Liver (tissue), 9 donors: ENCODE results near the gene TRAK1. TPM values are rescaled to one million over a fixed set of nuclear protein-coding genes. Genes with fewer than 3 reads are reported as not detected.

ENCODE experiments used
- DNase-seq: peaks from one replicate; pipeline ENCODE4 v3.0.0-alpha.2; 2017; ENCODE audit warnings: low spot score
- H3K27ac ChIP-seq, 2 donors: one replicate each; pipeline ENCODE4 v1.7.0; 2013; ENCODE audit warnings: inconsistent platforms in 2 of 2, low read length in 2 of 2, control low read depth in 1 of 2, low read depth in 1 of 2, mild to moderate bottlenecking in 1 of 2
- H3K27me3 ChIP-seq, 4 donors: one replicate each; pipeline versions ENCODE4 v1.6.1 to v1.7.0; 2013; ENCODE audit warnings: low read length in 3 of 4, inconsistent platforms in 1 of 4, mild to moderate bottlenecking in 1 of 4, moderate library complexity in 1 of 4; ENCODE audit not compliant: control insufficient read depth in 4 of 4, insufficient read depth in 4 of 4
- H3K36me3 ChIP-seq, 4 donors: one replicate each; pipeline versions ENCODE4 v1.6.1 to v1.7.0; 2013; ENCODE audit warnings: low read length in 3 of 4, mild to moderate bottlenecking in 3 of 4, low read depth in 1 of 4, moderate library complexity in 1 of 4; ENCODE audit not compliant: control insufficient read depth in 4 of 4, insufficient read depth in 3 of 4
- H3K4me1 ChIP-seq, 4 donors: one replicate each; pipeline versions ENCODE4 v1.6.1 to v1.7.0; 2013; ENCODE audit warnings: low read length in 3 of 4, mild to moderate bottlenecking in 3 of 4, moderate library complexity in 1 of 4; ENCODE audit not compliant: control insufficient read depth in 4 of 4, insufficient read depth in 4 of 4
- H3K4me3 ChIP-seq, 3 donors: one replicate each; pipeline versions ENCODE4 v1.6.1 to v1.7.0; 2013; ENCODE audit warnings: low read length in 3 of 3, control low read depth in 1 of 3, low read depth in 1 of 3, mild to moderate bottlenecking in 1 of 3
- H3K9ac ChIP-seq, 2 donors: one replicate each; pipeline ENCODE4 v1.7.0; 2013; ENCODE audit warnings: low read length in 2 of 2, mild to moderate bottlenecking in 2 of 2, moderate library complexity in 2 of 2, control low read depth in 1 of 2, low read depth in 1 of 2
- H3K9me3 ChIP-seq, 4 donors: one replicate each; pipeline versions ENCODE4 v1.6.1 to v1.7.0; 2013; ENCODE audit warnings: low read length in 3 of 4; ENCODE audit not compliant: control insufficient read depth in 4 of 4
- ATF3 ChIP-seq: IDR thresholded peaks from 2 replicates; pipeline ENCODE4 v1.6.1; 2016; ENCODE audit warnings: antibody characterized with exemption
- CTCF ChIP-seq: fragments of 150-350 bp; IDR thresholded peaks from 2 replicates; pipeline ENCODE4 v1.5.1; 2017; ENCODE audit warnings: improper control_type of control experiment, low read depth, low read length; ENCODE audit not compliant: missing input control
- EGR1 ChIP-seq, 2 donors: IDR thresholded peaks; 2 replicates each; pipeline ENCODE4 v1.6.1; 2016 to 2018; ENCODE audit warnings: antibody characterized with exemption in 2 of 2, low read depth in 2 of 2
- FOXA2 ChIP-seq: IDR thresholded peaks from 2 replicates; pipeline ENCODE4 v1.6.1; 2016; ENCODE audit warnings: antibody characterized with exemption
- GABPA ChIP-seq, 2 donors: IDR thresholded peaks in 1 of 2; conservative IDR thresholded peaks in 1 of 2; 2 replicates each; pipeline ENCODE4 v1.6.1; 2016; ENCODE audit warnings: antibody characterized with exemption in 2 of 2, mild to moderate bottlenecking in 1 of 2, moderate library complexity in 1 of 2
- HNF4A ChIP-seq, 2 donors: conservative IDR thresholded peaks; 2 replicates each; pipeline ENCODE4 v1.6.1; 2016; ENCODE audit warnings: antibody characterized with exemption in 2 of 2, mild to moderate bottlenecking in 2 of 2
- HNF4G ChIP-seq: IDR thresholded peaks from 2 replicates; pipeline ENCODE4 v1.6.1; 2016; ENCODE audit warnings: antibody characterized with exemption
- JUND ChIP-seq, 2 donors: IDR thresholded peaks; 2 replicates each; pipeline ENCODE4 v1.6.1; 2016; ENCODE audit warnings: antibody characterized with exemption in 2 of 2
- MAX ChIP-seq: IDR thresholded peaks from 2 replicates; pipeline ENCODE4 v1.6.1; 2016; ENCODE audit warnings: antibody characterized with exemption
- NR2F2 ChIP-seq: IDR thresholded peaks from 2 replicates; pipeline ENCODE4 v1.6.1; 2016; ENCODE audit warnings: antibody characterized with exemption
- RAD21 ChIP-seq, 2 donors: IDR thresholded peaks; 2 replicates each; pipeline ENCODE4 v1.6.1; 2016; ENCODE audit warnings: antibody characterized with exemption in 2 of 2, mild to moderate bottlenecking in 2 of 2
- REST ChIP-seq: IDR thresholded peaks from 2 replicates; pipeline ENCODE4 v1.6.1; 2016; ENCODE audit warnings: antibody characterized with exemption, mild to moderate bottlenecking
- RXRA ChIP-seq, 2 donors: IDR thresholded peaks; 2 replicates each; pipeline ENCODE4 v1.6.1; 2017 to 2018; ENCODE audit warnings: antibody characterized with exemption in 2 of 2, mild to moderate bottlenecking in 1 of 2
- SP1 ChIP-seq: IDR thresholded peaks from 2 replicates; pipeline ENCODE4 v1.6.1; 2018; ENCODE audit warnings: antibody characterized with exemption, mild to moderate bottlenecking
- TAF1 ChIP-seq: conservative IDR thresholded peaks from 2 replicates; pipeline ENCODE4 v1.6.1; 2016; ENCODE audit warnings: antibody characterized with exemption, mild to moderate bottlenecking
- YY1 ChIP-seq: IDR thresholded peaks from 2 replicates; pipeline ENCODE4 v1.6.1; 2016; ENCODE audit warnings: antibody characterized with exemption, mild to moderate bottlenecking
- WGBS: extraction: QIAGEN DNeasy Blood & Tissue Kit; methylation state at CpG from one replicate; pipeline ENCODE4 v1.1.7; 2013; 5-methylcytosine and 5-hydroxymethylcytosine counted together
- polyA plus RNA-seq, 2 donors: library from polyadenylated mRNA; stranded (reverse) in 1 of 2; unstranded in 1 of 2; fragments of 200-250 nt in 1 of 2; fragments of >200 nt in 1 of 2; fragmentation: Nextera tagmentation in 1 of 2; extraction: Ambion mirVana in 1 of 2; gene quantifications; one replicate each; pipeline versions ENCODE4 v1.2.1 to v1.2.3, GENCODE V29; 2013 to 2015
- total RNA-seq, 2 donors: library from RNA; depleted of rRNA; stranded (reverse); fragments of >200 nt; gene quantifications; one replicate each; pipeline ENCODE4 v1.2.3, GENCODE V29; 2014
- TF ChIP-seq, protein P1 (sequence below): IDR thresholded peaks from 2 replicates; pipeline ENCODE4 v1.6.1; 2016; ENCODE audit warnings: antibody characterized with exemption
- donor health status: healthy.
- donor health status: healthy.
- donor health status: healthy.
- donor health status: healthy.
- donor health status: healthy.

The TRAK1 gene
- total and polyA plus RNA-seq, 4 donors = 3.4 to 21.7 (median 8.6) TPM

DNA sequence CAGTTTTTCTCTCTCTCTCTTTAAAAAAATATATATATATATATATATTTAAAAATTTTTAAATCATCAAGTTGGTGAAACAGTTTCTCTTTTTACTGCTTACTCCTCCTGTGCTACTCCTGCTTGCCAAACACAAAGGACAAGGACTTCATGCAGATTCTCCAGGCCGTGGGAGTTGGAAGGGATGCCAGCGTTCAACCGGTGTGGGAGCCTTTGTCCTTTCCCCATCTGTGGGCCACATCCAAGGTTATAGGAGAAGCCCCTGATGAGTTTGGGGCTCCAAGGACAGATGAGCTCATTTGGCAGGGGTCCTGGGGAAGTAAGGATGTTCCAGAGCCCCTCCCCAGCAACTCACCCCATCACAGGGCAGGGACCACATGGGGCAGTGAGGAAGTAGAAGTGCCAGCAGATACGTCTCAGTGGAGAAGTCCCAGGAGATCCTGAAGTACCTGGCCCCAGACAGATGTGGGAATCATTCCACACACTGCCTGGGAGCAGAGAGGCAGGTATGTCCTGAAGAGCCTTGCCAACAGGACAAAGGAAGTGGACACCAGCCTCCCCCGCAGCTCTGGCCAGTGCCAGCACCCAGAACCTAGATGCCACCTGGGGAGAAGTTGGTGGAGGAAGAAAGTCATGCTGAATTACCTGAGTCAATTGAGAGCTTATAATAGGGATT lies 138.2 kb downstream of the TRAK1 start:
- H3K4me3 ChIP-seq = no peak overlapping the region
- WGBS = 60% methylated on average over 5 of the region's 5 CpGs
- no peak overlapping the region for H3K9ac ChIP-seq
- TF ChIP-seq FOXA2 = no peak
- TF ChIP-seq, protein P1, sequence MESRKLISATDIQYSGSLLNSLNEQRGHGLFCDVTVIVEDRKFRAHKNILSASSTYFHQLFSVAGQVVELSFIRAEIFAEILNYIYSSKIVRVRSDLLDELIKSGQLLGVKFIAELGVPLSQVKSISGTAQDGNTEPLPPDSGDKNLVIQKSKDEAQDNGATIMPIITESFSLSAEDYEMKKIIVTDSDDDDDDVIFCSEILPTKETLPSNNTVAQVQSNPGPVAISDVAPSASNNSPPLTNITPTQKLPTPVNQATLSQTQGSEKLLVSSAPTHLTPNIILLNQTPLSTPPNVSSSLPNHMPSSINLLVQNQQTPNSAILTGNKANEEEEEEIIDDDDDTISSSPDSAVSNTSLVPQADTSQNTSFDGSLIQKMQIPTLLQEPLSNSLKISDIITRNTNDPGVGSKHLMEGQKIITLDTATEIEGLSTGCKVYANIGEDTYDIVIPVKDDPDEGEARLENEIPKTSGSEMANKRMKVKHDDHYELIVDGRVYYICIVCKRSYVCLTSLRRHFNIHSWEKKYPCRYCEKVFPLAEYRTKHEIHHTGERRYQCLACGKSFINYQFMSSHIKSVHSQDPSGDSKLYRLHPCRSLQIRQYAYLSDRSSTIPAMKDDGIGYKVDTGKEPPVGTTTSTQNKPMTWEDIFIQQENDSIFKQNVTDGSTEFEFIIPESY = no peak
- TF ChIP-seq SP1 = no peak
- no peak for TF ChIP-seq ATF3
- TF ChIP-seq NR2F2 = no peak
- no peaks in the 10 kb centered on the region for H3K36me3 ChIP-seq
- H3K27ac ChIP-seq = no peak overlapping the region
- no peak for DNase-seq
- H3K9me3 ChIP-seq = no peaks in the 10 kb centered on the region
- H3K27me3 ChIP-seq = no peaks in the 10 kb centered on the region
- peaks cover 2 to 23% (median 16%) of the 10 kb centered on the region in 4 donors for H3K4me1 ChIP-seq

- no peaks in the 10 kb centered on the region for H3K9me3 ChIP-seq
- H3K4me1 ChIP-seq = peaks cover under 1 to 22% (median 16%) of the 10 kb centered on the region in 4 donors
- 52% methylated on average over 14 of the region's 14 CpGs for whole genome bisulfite sequencing
- H3K36me3 ChIP-seq = no peaks in the 10 kb centered on the region
- no peak for DNase-seq
- H3K27ac ChIP-seq = peak overlapping the region in 1 of 2 donors; percentile 73
- H3K9ac ChIP-seq = no peak overlapping the region
- TF ChIP-seq CTCF = peak; percentile 59
- no peak for TF ChIP-seq MAX
- TF ChIP-seq JUND (IDR thresholded peaks at IDR 0.05) = no peak
- peak; percentile 86 for TF ChIP-seq RAD21 (IDR thresholded peaks at IDR 0.05)
- TF ChIP-seq TAF1 = no peak
- no peak overlapping the region for H3K4me3 ChIP-seq
- H3K27me3 ChIP-seq = no peaks in the 10 kb centered on the region
Observed at GRCh38 chr3:42229942-42230688, 139.0 kb downstream of the TRAK1 start.

DNA sequence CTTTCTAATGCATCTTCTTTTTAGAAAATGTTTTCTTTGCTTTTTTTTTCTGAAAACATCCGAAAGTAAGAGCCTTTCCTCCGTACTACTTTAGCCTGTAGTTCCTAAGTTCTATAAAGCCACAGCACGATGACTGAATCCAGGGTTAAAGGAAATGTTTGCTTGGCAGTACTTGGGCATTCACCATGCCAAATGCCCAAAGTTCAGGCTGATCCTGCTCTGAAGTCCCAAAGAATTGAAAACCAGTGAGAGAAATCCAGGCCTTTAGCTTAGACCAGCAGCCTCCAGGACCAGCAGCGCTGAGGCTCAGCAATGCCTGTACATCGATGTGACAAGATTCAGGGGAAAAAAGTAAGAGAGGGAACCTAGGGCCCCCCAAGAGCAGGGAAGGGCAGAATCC lies 139.7 kb downstream of the TRAK1 start:
- TF ChIP-seq TAF1 = no peak
- no peak for TF ChIP-seq FOXA2
- peak; percentile 45 to 60 for TF ChIP-seq RAD21 (IDR thresholded peaks at IDR 0.05)
- peak; percentile 29 for TF ChIP-seq MAX
- peak; percentile 56 for TF ChIP-seq YY1
- peak; percentile 41 for TF ChIP-seq REST
- no peak for TF ChIP-seq EGR1 (IDR thresholded peaks at IDR 0.05; ENCODE audit: low read depth in 2 of 2)
- peak; percentile 55 to 65 for TF ChIP-seq RXRA (IDR thresholded peaks at IDR 0.05)
- no peak for TF ChIP-seq GABPA (IDR thresholded peaks at IDR 0.05 in 1 of 2, conservative IDR thresholded peaks at IDR 0.05 in 1 of 2)
- no peak for TF ChIP-seq NR2F2
- peak; percentile 71 for TF ChIP-seq SP1
- TF ChIP-seq HNF4G = peak; percentile 50
- peak in 1 of 2 donors; percentile 58 for TF ChIP-seq JUND (IDR thresholded peaks at IDR 0.05)
- peak; percentile 88 to 89 for TF ChIP-seq HNF4A (conservative IDR thresholded peaks at IDR 0.05)
- peaks cover 0 to 22% (median 14%) of the 10 kb centered on the region in 4 donors for H3K4me1 ChIP-seq
- H3K9ac ChIP-seq = no peak overlapping the region
- no peaks in the 10 kb centered on the region for H3K36me3 ChIP-seq
- no peak overlapping the region for H3K4me3 ChIP-seq
- H3K27me3 ChIP-seq = no peaks in the 10 kb centered on the region
- no peak for DNase-seq
- peak overlapping the region; percentile 37 to 73 for H3K27ac ChIP-seq
- WGBS = 36% methylated on average over 5 of the region's 5 CpGs
- H3K9me3 ChIP-seq = no peaks in the 10 kb centered on the region
